Naive B cell (primary cell): ENCODE measurements around the gene NME4. TPM values are rescaled to one million over a fixed set of nuclear protein-coding genes. Genes with fewer than 3 reads are reported as not detected.
"Not testable (repeated sequence)": the region's sequence is repeated elsewhere in the genome, so short reads cannot be mapped to it uniquely, and the experiment has no call there.

ENCODE experiments used
- ATAC-seq, 2 donors: fragments of 150-1000 bp; cut with Tn5 transposase; 2 replicates each; pipeline ENCODE4 v1.10.0; 2021; ENCODE audit warnings: low read depth in 2 of 2, mild to moderate bottlenecking in 2 of 2, moderate library complexity in 2 of 2
- DNase-seq: peaks from one replicate; pipeline ENCODE4 v3.0.0; 2022
- H3K27ac Mint-ChIP-seq, 6 donors: one replicate each; pipeline ENCODE4 v1.8.0; 2020 to 2022; ENCODE audit warnings: mild to moderate bottlenecking in 6 of 6, mixed read lengths in 6 of 6, moderate library complexity in 5 of 6, inconsistent platforms in 2 of 6
- H3K27me3 Mint-ChIP-seq, 3 donors: one replicate each; pipeline ENCODE4 v1.8.0; 2021 to 2022; ENCODE audit warnings: mixed read lengths in 3 of 3, mild to moderate bottlenecking in 1 of 3
- H3K36me3 Mint-ChIP-seq, 2 donors: one replicate each; pipeline ENCODE4 v1.8.0; 2020 to 2022; ENCODE audit warnings: mixed read lengths in 2 of 2, inconsistent platforms in 1 of 2, mild to moderate bottlenecking in 1 of 2
- H3K4me1 Mint-ChIP-seq, 3 donors: one replicate each; pipeline ENCODE4 v1.8.0; 2020 to 2022; ENCODE audit warnings: mixed read lengths in 3 of 3, inconsistent platforms in 1 of 3, mild to moderate bottlenecking in 1 of 3, moderate library complexity in 1 of 3
- H3K4me3 Mint-ChIP-seq, 8 donors: one replicate each; pipeline ENCODE4 v1.8.0; 2020 to 2022; ENCODE audit warnings: mild to moderate bottlenecking in 8 of 8, mixed read lengths in 8 of 8, moderate library complexity in 8 of 8, inconsistent platforms in 2 of 8
- H3K9me3 Mint-ChIP-seq, 7 donors: one replicate each; pipeline ENCODE4 v1.8.0; 2020 to 2022; ENCODE audit warnings: mixed read lengths in 7 of 7, mild to moderate bottlenecking in 5 of 7, inconsistent platforms in 2 of 7, moderate library complexity in 1 of 7
- polyA plus RNA-seq, 6 donors: library from polyadenylated mRNA; unstranded; fragments of 300-500 nt; fragmentation: Illumina TruSeq; gene quantifications; one replicate each; pipeline ENCODE4 v1.2.3, GENCODE V29; 2021; ENCODE audit warnings: low read depth in 6 of 6

The NME4 gene
- polyA plus RNA-seq, 6 donors from 2014 or later, result 56.9 to 104 (median 65.1) TPM

DNA sequence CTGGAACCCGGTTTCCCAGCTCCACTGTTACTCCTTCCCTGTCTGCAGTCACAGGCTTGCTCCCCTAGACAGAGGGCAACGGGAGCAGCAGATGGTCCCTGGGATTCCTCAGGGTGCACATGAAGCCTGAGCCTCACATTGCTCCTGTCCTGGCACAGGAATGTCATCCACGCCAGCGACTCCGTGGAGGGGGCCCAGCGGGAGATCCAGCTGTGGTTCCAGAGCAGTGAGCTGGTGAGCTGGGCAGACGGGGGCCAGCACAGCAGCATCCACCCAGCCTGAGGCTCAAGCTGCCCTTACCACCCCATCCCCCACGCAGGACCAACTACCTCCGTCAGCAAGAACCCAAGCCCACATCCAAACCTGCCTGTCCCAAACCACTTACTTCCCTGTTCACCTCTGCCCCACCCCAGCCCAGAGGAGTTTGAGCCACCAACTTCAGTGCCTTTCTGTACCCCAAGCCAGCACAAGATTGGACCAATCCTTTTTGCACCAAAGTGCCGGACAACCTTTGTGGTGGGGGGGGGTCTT lies 3.1 kb downstream of the NME4 start:
- peaks cover 21 to 35% (median 22%) of the 10 kb centered on the region in 3 donors for H3K4me1 Mint-ChIP-seq
- no peaks in the 10 kb centered on the region for H3K36me3 Mint-ChIP-seq
- peak in 1 of 2 donors; percentile 12 for ATAC-seq
- H3K27me3 Mint-ChIP-seq, result no peaks in the 10 kb centered on the region
- no peaks in the 10 kb centered on the region for H3K9me3 Mint-ChIP-seq
- H3K4me3 Mint-ChIP-seq, result peak overlapping the region; percentile 82 to 98 (median 97)
- no peak for DNase-seq
- H3K27ac Mint-ChIP-seq, result peak overlapping the region; percentile 94 to 99 (median 99)

DNA sequence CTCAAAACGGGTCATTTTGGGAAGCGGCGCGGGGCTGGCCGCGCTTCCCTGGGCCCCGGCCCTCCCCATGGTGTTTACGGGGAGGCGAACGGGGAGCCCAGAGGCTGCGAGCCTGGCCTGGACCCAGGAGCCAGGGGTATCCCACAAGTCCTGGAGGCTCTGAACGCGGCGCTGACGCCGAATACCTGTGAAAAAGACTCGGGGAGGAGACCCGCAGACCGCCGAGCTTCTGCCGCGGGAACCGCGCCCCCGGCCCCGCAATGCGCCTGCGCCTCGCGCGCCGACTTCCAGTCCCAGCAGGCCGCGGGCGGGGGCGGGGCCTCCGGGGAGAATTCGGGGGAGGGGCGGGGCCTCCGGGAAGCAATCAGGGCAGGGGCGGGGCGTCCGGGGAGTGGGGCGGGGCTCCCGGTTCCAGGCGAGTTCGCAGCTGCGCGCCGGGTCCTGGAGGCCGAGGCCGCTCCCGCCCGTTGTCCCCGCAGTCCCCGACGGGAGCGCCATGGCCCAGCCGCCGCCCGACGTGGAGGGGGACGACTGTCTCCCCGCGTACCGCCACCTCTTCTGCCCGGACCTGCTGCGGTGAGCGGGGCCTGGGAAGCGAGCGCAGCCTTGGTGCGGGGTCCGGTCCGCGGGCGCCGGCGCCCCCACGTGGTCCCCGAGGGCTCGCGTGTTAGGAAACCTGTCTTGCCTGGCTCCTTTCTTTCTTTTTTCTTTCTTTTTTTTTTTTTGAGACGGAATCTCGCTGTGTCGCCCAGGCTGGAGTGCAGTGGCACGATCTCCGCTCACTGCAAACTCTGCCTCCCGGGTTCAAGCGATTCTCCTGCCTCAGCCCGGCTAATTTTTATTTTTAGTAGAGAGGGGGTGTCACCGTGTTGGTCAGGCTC lies 4.7 kb downstream of the NME4 start, which contains the start of gene DECR2:
Gene DECR2 (plus strand): TSS at position 418 of the 881 bp plus-strand sequence. CDS start 79 bp downstream, at position 497.
- Mint-ChIP-seq H3K36me3 (no peaks in the 10 kb centered on the region), H3K9me3 (no peaks in the 10 kb centered on the region), H3K27me3 (no peaks in the 10 kb centered on the region), H3K4me3 (peak within 1 kb of the TSS; percentile 82 to 98 (median 97)), H3K4me1 (peaks cover 12 to 20% (median 14%) of the 10 kb centered on the region in 3 donors), H3K27ac (peak within 1 kb of the TSS; percentile 94 to 99 (median 99))
- peak; percentile 59 to 75 for ATAC-seq
- peak; percentile 92 for DNase-seq

DNA sequence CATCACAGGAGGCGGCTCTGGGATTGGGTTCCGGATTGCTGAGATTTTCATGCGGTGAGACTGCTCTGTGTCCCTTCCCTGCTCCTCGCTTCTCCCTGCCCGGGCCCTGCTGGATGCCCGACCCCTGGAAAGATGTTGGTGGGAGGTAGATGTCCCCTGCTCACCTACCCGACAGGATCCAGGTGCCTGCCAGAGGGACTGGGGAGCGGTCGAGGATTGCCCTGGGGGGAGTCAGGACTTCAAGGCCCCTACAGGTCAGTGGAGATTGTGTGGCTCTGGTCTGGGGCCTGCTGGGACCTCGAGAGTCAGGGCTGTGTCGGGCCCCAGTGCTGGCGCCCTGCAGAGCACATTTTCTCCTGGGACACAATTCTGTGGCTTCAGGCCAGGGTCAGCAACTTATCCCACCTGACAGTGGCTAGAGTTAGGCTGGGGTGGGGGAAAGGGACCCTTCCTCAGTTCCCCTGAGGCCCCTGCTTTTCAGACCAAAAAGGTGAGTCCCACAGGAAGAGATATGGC lies 8.0 kb downstream of the NME4 start:
- Mint-ChIP-seq H3K4me1 (peaks cover 7 to 9% (median 8%) of the 10 kb centered on the region in 3 donors), H3K27ac (no peak overlapping the region), H3K36me3 (no peaks in the 10 kb centered on the region), H3K9me3 (no peaks in the 10 kb centered on the region), H3K27me3 (no peaks in the 10 kb centered on the region), H3K4me3 (no peak overlapping the region)
- ATAC-seq (no peak), DNase-seq (no peak)

DNA sequence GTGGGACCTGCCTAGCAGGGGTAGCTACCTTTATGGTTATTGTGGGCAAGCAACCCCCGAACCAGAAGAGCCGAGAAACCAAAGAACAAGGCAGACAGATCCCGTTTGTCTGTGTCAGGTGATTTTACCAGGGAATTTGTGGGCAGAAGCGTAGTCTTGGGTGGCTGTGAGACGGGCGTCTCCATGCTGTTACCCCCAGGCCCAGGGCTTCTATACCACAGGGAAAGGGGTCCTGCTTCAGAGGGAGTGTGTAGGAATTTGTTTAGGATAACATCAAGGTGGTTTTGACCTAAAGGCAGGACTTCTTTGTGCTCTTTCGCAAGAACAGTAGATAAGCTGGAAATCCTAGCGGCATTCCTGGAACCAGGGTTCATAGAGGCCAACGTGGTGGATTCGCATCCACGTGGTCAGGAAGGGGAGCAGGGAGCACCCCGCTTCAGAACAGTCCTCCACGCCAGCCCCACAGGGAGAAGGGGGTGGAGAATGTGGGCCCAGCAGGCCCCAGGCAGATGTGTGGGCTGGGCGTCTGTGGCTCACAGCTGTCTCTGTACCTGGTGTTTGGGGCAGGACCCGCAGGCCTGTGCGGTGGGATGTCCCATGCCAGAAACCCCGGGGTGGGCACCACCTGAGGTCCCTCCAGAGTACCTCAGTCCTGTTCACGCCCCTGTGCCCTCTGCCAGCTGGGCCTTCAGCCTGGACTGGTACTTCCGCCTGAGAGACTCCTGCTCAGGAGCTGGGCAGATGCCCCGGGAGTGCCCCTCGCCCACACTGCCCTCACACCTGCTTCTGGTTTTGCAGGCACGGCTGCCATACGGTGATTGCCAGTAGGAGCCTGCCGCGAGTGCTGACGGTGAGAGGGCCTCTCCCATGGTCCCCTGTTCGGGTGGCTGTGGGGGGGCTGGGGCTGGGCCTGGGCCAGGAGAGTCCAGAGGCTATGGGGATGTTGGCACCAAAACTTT lies 8.8 kb downstream of the NME4 start:
- no peaks in the 10 kb centered on the region for H3K36me3 Mint-ChIP-seq
- DNase-seq (no peak), ATAC-seq (no peak)
- H3K27ac Mint-ChIP-seq, result peak overlapping the region in 1 of 6 donors; percentile 11
- peak overlapping the region in 1 of 8 donors; percentile 49 for H3K4me3 Mint-ChIP-seq
- peaks cover 0 to 2% (median under 1%) of the 10 kb centered on the region in 3 donors for H3K4me1 Mint-ChIP-seq
- H3K9me3 Mint-ChIP-seq, result no peaks in the 10 kb centered on the region
- H3K27me3 Mint-ChIP-seq, result no peaks in the 10 kb centered on the region

DNA sequence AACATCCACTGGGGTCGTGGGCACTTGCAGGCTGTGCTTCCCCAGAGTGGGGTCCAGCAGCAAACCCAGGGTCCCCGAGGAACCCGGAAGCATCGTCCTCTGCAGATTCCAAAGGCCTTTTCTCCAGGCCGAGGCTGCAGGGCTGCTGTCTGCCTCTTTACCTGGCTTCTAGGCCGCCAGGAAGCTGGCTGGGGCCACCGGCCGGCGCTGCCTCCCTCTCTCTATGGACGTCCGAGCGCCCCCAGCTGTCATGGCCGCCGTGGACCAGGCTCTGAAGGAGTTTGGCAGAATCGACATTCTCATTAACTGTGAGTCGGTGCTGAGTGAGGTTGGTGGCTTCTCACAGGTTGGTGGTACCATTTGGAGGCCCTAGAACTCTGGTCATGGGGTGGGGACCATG lies 10.3 kb downstream of the NME4 start:
- H3K4me3 Mint-ChIP-seq, result no peak overlapping the region
- DNase-seq (no peak), ATAC-seq (no peak)
- no peak overlapping the region for H3K27ac Mint-ChIP-seq
- no peaks in the 10 kb centered on the region for H3K4me1 Mint-ChIP-seq
- no peaks in the 10 kb centered on the region for H3K9me3 Mint-ChIP-seq
- H3K27me3 Mint-ChIP-seq, result no peaks in the 10 kb centered on the region
- no peaks in the 10 kb centered on the region for H3K36me3 Mint-ChIP-seq

GRCh38 chr16:410516-411178 lies 13.6 kb downstream of the NME4 start:
- H3K27me3 Mint-ChIP-seq, result no peaks in the 10 kb centered on the region
- ATAC-seq (no peak), DNase-seq (no peak)
- no peak overlapping the region for H3K27ac Mint-ChIP-seq
- H3K4me3 Mint-ChIP-seq, result no peak overlapping the region
- H3K4me1 Mint-ChIP-seq, result no peaks in the 10 kb centered on the region
- H3K9me3 Mint-ChIP-seq, result no peaks in the 10 kb centered on the region
- no peaks in the 10 kb centered on the region for H3K36me3 Mint-ChIP-seq

- no peak for ATAC-seq
These were observed 14.7 kb downstream of the NME4 start for GRCh38 chr16:411576-412265.

DNA sequence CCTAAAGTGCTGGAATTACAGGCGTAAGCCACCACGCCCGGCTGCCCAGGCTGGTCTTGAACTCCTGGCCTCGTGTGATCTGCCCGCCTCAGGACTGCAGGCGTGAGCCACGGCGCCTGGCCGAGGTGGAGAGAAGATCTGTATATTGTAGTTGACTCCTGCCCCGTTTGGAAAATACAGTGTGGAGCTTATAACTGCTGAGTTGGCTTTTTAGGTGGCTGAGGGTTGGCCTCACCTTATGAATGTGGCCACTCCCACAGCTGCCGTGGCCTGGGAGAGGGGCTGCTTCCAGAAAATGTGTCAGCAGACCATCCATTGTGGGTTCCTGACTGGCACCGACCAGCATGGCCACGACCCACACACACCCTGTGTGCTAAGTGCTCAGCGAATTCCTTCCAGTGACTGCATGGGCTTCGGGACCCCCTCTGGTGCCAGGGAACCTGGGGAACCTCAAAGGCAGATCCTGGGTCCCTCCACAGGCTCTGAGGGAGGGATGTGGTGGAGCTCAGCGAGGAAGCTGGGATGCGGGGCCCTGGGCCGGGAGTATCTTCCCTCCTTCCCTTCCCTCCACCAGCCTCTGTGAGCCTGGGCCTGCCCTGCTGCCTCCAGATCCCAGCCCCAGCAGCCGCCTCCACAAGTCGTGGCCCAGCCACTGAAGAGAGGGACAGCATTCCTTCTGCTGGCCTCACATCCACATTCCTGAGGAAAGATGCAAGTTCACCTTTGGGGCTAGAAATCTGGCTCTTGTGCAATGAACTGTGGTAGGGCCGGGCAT lies 17.6 kb downstream of the NME4 start:
- Mint-ChIP-seq H3K27ac (no peak overlapping the region), H3K4me1 (no peaks in the 10 kb centered on the region), H3K9me3 (no peaks in the 10 kb centered on the region), H3K4me3 (no peak overlapping the region), H3K36me3 (no peaks in the 10 kb centered on the region), H3K27me3 (no peaks in the 10 kb centered on the region)
- DNase-seq, result no peak
- no peak for ATAC-seq

More at GRCh38 chr16:411576-412265, 14.7 kb downstream of the NME4 start:
- Mint-ChIP-seq H3K27ac (no peak overlapping the region), H3K4me1 (no peaks in the 10 kb centered on the region), H3K9me3 (no peaks in the 10 kb centered on the region), H3K27me3 (no peaks in the 10 kb centered on the region), H3K36me3 (no peaks in the 10 kb centered on the region), H3K4me3 (no peak overlapping the region)
- DNase-seq, result no peak

DNA sequence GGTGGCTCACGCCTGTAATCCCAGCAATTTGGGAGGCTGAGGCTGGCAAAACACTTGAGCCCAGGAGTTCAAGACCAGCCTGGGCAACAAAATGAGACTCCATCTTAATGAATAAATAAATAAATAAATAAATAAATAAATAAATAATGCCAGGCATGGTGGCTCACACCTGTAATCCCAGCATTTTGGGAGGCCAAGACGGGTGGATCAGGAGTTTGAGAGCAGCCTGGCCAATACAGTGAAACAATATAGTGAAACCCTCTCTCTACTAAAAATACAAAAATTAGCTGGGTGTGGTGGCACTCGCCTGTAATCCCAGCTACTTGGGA lies 18.1 kb downstream of the NME4 start:
- not testable (repeated sequence) for H3K27ac Mint-ChIP-seq, H3K9me3 Mint-ChIP-seq, DNase-seq, ATAC-seq, H3K36me3 Mint-ChIP-seq, H3K27me3 Mint-ChIP-seq, H3K4me1 Mint-ChIP-seq, H3K4me3 Mint-ChIP-seq

DNA sequence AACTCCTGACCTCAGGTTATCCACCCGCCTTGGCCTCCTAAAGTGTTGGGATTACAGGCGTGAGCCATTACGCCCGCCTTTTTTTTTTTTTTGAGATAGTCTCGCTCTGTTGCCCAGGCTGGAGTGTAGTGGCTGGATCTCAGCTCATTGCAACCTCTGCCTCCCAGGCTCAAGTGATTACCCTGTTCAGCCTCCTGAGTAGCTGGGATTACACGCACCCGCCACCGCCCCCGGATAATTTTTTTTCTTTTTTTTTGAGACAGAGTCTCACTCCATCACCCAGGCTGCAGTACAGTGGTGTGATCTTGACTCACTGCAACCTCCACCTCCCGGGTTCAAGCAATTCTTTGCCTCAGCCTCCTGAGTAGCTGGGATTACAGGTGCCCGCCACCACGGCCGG lies 25.2 kb downstream of the NME4 start:
- Mint-ChIP-seq H3K4me1 (peaks cover 12 to 20% (median 18%) of the 10 kb centered on the region in 3 donors), H3K27me3 (peaks cover 0 to 14% (median 4%) of the 10 kb centered on the region in 3 donors)
- not testable (repeated sequence) for H3K36me3 Mint-ChIP-seq, H3K4me3 Mint-ChIP-seq, DNase-seq, H3K9me3 Mint-ChIP-seq, H3K27ac Mint-ChIP-seq, ATAC-seq

DNA sequence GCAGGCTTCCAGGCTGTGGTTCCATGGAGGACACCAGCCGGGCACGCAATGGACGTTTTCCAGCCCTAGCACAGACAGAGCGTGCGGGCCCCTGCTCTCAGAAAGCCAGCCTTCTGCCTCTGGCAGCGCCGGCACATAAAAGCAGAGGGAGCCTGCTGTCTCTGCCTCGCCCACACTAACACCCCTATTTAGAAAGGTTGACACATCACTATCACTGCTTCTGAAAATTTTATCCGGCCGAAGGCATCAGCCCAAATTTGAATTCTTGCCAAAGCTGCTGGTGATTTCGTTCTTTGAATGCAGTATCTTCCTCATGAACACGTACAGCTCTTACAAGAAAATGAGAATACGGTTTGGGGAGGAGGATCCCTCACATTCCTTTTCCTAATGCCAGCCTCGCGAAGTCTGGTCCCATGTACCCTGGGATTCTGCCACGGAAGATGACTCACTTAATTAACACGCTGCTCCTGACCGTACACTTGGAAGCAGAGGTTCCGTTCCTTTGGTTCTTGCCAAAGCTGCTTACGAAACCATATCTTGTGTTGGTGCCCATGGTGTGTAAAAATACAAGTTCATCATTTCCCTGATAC lies 27.1 kb downstream of the NME4 start:
- Mint-ChIP-seq H3K36me3 (peaks cover 0 to 4% of the 10 kb centered on the region in 2 donors), H3K27me3 (peaks cover 0 to 15% (median 4%) of the 10 kb centered on the region in 3 donors), H3K4me3 (peak overlapping the region; percentile 84 to 95 (median 92)), H3K4me1 (peaks cover 17 to 37% (median 30%) of the 10 kb centered on the region in 3 donors), H3K9me3 (no peaks in the 10 kb centered on the region), H3K27ac (peak overlapping the region in 4 of 6 donors; percentile 41 to 87 (median 86))
- no peak for DNase-seq
- ATAC-seq, result no peak
